H1 (cell line): Measurements from ENCODE around the gene CYB561. TPM values are rescaled to one million over a fixed set of nuclear protein-coding genes. Genes with fewer than 3 reads are reported as not detected.

Experiments used
- BRCA1 ChIP-seq: IDR thresholded peaks from 2 replicates; pipeline ENCODE4 v1.6.1; 2012; ENCODE audit warnings: low read depth, low read length, improper control_type of control experiment
- CHD7 ChIP-seq: fragments of 300-600 bp; sonication (generic); IDR thresholded peaks from 2 replicates; pipeline ENCODE4 v1.7.1; 2012; ENCODE audit warnings: low read length, moderate library complexity, mild to moderate bottlenecking, inconsistent platforms; ENCODE audit not compliant: insufficient replicate concordance
- E2F6 ChIP-seq: IDR thresholded peaks from 2 replicates; pipeline ENCODE4 v1.6.1; 2012; ENCODE audit warnings: inconsistent platforms
- JUN ChIP-seq: IDR thresholded peaks from 2 replicates; pipeline ENCODE4 v1.6.1; 2011; ENCODE audit warnings: low read depth, mild to moderate bottlenecking, improper control_type of control experiment, low read length
- KDM4A ChIP-seq: IDR thresholded peaks from one replicate; pipeline ENCODE4 v1.7.1; 2012; ENCODE audit warnings: low read depth, mild to moderate bottlenecking, moderate library complexity, low read length, inconsistent platforms; ENCODE audit not compliant: severe bottlenecking
- POLR2A ChIP-seq, 2 experiments: IDR thresholded peaks; 1 replicate in 1 of 2; 2 replicates in 1 of 2; pipeline ENCODE4 v1.6.1; 2011; ENCODE audit warnings: low read depth in 2 of 2, low read length in 2 of 2, mild to moderate bottlenecking in 2 of 2; ENCODE audit errors: control extremely low read depth in 1 of 2
- SIRT6 ChIP-seq: IDR thresholded peaks from one replicate; pipeline ENCODE4 v1.7.1; 2012; ENCODE audit warnings: low read length, inconsistent platforms
- polyA plus RNA-seq, 7 experiments: library from polyadenylated mRNA; depleted of rRNA in 3 of 7; stranded (reverse) in 5 of 7; unstranded in 2 of 7; fragments of >200 nt in 5 of 7; fragments of 200-250 nt in 2 of 7; gene quantifications; 1 replicate in 5 of 7; 2 replicates in 1 of 7; 4 replicates in 1 of 7; pipeline versions ENCODE4 v1.2.1 to v1.2.3, GENCODE V29; 2011 to 2013; ENCODE audit warnings: missing spikeins in 2 of 7, mixed read lengths in 2 of 7
- total RNA-seq: library from RNA; stranded (reverse); fragmentation: NEBNext Ultra II Directional; extraction: Animal tissue kit (Norgen Biotek cat#: 25700); gene quantifications from 2 replicates; pipeline ENCODE4 v1.2.1, GENCODE V29; 2021

CYB561 gene
- total and polyA plus RNA-seq, 2 of the 8 experiments (the other 6 are each of a cell fraction or from before 2014, with no cell fraction given), result 19.7 to 23.4 TPM

GRCh38 chr17:63452962-63453551 lies 7.0 kb upstream of the CYB561 start (continued):
- no peak for TF ChIP-seq E2F6
- TF ChIP-seq POLR2A (IDR thresholded peaks at IDR 0.05; ENCODE audit: control extremely low read depth in 1 of 2, low read depth in 2 of 2, low read length in 2 of 2), result no peak
- no peak for TF ChIP-seq BRCA1
- TF ChIP-seq CHD7, result no peak
- no peak for TF ChIP-seq JUN
- no peak for TF ChIP-seq KDM4A
- TF ChIP-seq SIRT6, result no peak
